ENCODE measurements around the gene HNRNPC.
"Not testable (repeated sequence)": the region's sequence is repeated elsewhere in the genome, so short reads cannot be mapped to it uniquely, and the experiment has no call there.

HNRNPC gene

DNA sequence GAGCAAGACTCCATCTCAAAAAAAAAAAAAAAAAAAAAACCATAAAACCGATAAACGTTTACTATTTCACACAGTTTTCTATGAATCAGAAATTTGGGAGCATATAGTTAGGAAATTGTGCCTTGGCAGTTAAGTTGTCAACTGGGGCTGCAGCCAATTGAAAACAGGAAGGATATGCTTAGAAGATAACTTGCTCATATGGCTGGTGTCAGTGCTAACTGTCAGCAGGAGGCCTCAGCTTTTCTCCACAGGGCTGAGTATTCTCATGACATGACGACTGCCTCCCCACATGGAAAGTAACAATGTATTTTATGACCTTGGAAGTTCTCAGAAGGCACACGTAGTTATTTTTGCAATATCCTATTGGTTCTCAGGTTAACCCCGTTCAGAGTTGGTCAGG is 83.8 kb downstream of the HNRNPC start:
- peak; percentile 71 for DNase-seq

DNA sequence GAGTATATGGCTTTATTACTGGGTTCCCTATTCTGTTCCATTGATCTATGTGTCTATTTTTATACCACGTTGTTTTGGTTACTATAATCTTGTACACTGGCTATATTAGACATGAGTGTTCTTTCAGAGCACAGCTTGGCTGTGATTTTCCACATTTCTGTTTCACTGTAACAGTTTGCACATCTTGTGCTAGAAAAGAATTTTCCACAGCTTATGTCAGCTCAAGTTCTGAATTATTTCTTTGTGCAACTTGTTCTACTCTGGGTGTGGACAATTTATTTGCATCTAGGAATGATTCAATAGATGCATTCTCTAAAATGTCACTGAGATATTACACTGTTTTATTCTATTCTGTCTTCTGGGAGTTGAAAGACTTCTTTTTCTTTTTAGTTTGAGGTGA is 85.0 kb downstream of the HNRNPC start:
- no peak for DNase-seq

DNA sequence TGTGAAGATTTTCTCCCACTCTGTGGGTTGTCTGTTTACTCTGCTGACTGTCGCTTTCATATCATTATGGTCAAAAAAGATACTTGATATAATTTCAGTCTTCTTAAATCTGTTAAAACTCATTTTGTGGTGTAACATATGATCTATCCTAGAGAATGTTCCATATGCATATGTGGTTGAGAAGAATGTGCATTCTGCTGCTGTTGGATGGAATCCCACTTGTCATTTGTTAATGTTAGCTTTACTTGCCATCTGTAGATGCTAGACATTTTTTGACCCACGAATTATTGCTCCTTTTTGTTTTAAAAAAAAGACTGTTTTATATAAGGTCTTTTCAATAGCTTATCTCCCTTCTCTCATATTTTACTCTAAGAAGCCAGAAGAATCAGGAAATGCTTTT is 87.1 kb downstream of the HNRNPC start:
- no peak for DNase-seq

DNA sequence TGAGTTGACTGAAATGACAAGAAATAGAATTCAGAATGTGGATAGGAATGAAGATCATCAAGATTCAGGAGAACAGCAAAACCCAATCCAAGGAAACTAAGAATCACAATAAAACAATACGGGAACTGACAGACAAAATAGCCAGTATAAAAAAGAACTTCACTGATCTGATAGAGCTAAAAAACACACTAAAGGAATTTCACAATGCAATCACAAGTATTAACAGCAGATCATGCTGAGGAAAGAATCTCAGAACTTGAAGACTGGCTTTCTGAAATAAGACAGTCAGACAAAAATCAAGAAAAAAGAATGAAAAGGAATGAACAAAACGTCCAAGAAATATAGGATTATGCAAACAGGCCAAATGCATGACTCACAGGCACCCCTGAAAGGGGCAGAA is 98.1 kb downstream of the HNRNPC start:
- DNase-seq: no peak

DNA sequence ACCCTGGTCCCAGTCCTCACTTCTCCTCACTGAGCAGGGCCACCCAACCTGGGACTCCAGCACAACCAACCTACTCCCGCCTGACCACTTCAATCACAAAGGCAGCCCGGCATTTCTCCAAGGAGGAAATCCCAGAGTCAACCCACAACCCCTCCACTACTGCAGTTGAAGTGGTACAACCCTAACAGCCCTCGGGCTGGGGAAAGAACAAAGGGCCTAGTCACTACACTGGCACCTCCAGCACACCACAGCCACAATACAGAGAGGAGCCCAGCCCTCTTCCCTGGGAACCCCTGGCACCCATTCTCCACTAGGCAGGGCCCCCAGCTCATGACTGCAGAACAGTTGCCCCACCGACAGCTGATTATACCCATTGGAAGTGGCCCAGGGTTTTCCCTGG is 99.7 kb downstream of the HNRNPC start:
- DNase-seq: no peak

DNA sequence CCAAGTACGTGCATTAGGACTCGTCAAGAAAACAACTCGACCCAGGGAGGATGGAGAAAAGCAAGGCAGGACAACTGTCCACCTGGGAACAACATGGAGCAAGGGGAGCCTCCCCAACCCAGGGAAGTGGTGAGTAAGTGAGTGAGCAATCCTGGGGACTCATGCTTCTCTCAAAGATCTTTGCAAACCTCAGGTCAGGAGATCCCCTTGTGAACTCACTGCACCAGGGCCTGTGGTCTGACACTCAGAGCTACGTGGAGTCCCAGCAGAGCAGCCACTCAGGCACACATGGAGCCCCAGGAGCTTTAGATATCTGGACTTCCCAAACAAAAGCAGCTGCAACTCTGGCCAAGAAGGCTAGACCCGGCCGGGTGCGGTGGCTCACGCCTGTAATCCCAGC is 101.2 kb downstream of the HNRNPC start:
- no peak for DNase-seq

DNA sequence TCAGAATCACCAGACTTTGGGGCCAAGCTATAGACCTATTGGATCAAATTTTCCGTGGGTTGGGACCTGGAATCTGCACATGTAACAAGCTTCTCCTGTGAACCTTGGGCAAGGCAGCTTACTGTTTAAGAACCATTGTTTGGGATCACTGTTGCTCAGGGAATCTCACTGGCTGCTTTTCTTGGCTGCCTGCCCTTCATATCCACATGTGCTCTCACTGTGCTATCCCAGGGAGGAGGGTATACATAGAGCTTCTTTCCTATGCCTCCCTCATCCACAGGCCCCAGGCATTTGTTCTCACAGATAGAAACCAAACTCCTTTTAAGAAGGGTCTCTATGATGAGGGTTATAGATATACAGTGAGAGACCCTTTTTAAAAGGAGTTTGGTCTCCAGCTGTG is 103.6 kb downstream of the HNRNPC start:
- not testable (repeated sequence) for DNase-seq

DNA sequence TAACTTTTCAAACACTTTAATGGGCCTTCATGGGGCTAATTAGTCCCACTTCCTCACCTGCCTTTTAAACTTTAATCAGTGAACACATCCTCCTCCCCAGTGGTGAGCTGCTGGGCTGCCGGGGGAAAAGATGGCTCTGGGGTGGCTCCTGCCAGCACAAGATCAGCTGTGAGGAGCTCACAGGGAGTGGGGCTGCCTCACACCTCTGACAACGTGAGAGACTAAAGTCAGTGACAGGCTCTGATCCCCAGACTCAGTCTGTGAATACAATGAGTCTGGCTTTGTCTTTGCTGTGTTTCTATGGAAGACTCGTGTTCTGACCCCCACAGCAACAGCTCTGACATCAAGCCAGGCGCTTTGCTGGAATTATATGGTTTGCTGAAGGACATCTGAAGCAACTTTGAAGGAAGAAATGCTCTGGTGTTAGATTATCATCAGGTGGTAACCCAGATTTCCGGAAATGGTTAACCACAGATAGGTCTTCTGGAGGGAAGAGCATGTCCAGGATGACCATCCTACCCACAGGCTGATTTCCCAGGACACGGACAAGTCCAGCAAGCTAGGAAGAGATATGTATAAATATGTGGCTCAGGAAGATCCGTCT is 104.1 kb downstream of the HNRNPC start:
- DNase-seq: not testable (repeated sequence)

DNA sequence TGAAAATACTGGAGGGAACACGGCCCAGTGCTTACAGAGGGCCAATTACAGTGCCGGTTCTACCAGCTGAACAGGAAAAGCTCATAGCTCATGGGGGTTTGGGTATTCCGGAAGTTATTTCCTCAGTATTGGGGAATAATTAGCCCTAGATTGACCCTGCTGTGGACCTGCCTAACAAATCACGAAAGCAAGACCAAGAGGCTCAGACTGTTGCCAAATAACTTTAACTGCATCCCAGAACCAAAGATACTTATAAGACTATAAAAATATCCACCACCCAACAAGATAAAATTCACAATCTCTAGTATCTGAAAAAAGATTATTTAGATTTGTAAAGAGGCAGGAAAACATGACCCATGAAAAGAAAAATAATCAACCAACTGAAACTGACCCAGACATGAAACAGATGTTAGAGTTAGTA is 105.4 kb downstream of the HNRNPC start:
- no peak for DNase-seq

DNA sequence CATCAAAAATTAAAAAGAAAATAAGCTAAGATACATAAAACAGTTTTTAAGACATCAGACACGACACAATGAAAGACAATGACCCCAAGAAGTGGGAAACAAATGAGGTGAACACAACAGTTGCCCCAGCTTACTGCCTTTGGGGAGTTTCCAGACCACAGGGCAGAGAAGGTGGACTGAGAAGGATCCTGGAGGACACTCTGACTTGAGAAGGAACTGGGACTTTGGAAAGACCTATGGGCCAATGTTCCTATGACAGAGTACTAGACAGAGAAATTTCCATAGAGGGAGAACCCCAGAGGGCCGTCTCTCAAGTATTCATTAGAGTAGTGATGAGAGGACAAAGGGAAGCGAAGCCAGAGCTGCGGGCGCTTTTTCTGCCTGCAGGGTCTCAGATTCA is 107.2 kb downstream of the HNRNPC start:
- no peak for DNase-seq

DNA sequence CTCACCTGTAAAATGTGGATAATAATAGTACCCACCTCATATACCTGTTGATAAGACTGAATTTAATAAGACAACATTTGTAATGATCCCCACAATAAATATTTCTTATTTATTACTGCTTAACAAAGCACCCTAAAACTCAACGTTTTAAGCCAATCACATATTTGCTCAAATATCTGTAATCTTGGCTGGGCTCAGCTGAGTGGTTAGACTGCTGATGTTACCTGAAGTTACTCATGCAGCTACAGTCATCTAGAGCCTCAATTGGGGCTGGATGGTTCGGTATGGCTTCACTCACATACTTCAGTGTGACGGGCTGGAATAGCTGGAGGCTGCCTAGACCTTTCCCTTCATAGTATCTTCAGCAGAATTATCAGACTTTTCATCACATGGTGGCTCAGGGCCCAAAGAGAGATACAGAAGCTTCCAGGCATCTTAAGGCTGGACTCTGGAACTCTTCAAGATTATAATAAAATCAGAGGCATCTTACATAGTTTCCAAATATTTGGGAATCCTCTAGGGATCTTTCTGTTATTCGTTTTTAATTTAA is 109.1 kb downstream of the HNRNPC start:
- no peak for DNase-seq

Measured in MV-4-11 (cell line).